Endothelial cell of umbilical vein (primary cell): Measurements from ENCODE around the gene IGF2R. TPM values are rescaled to one million over a fixed set of nuclear protein-coding genes. Genes with fewer than 3 reads are reported as not detected.

Experiments
- BruUV-seq: library from RNA; stranded (reverse); fragments of 400-500 nt; replicated peaks from 2 replicates; lab custom pipeline; 2021; lab: Mats Ljungman, UMichigan
- CTCF ChIA-PET: fragments of 300-600, 350-600 bp; sonication (Branson Sonifier 250); formaldehyde crosslinking; loops from one replicate; lab custom pipeline; 2021; ENCODE audit warnings: antibody characterized with exemption, inconsistent platforms; lab: Charles Lee
- POLR2A ChIA-PET: fragments of 300-600, 350-600 bp; sonication (Branson Sonifier 250); formaldehyde crosslinking; loops from one replicate; lab custom pipeline; 2021; ENCODE audit warnings: antibody characterized with exemption, inconsistent platforms; lab: Charles Lee
- DNase-seq: peaks from one replicate; pipeline ENCODE4 v3.0.0-alpha.2; 2011; ENCODE audit warnings: low read depth, low spot score
- FAIRE-seq: peaks from 2 replicates; lab custom pipeline; 2011; peaks lifted over from hg19 to GRCh38; lab: Jason Lieb, UNC
- H2AFZ ChIP-seq: 2 replicates; pipeline ENCODE4 v1.6.0; 2012; ENCODE audit warnings: low read depth, low read length, control low read depth, inconsistent platforms
- H3K27ac ChIP-seq: 2 replicates; pipeline ENCODE4 v1.5.1; 2011; ENCODE audit warnings: low read depth, mild to moderate bottlenecking, control low read depth, low read length, moderate library complexity; ENCODE audit not compliant: insufficient read depth
- H3K27me3 ChIP-seq, 2 experiments: 2 replicates each; pipeline versions ENCODE4 v1.6.0 to v1.6.1; 2011; ENCODE audit warnings: low read length in 2 of 2, mixed read lengths in 1 of 2; ENCODE audit not compliant: control insufficient read depth in 2 of 2, insufficient read depth in 2 of 2
- H3K36me3 ChIP-seq, 2 experiments: 2 replicates in 1 of 2; 3 replicates in 1 of 2; pipeline ENCODE4 v1.5.1; 2011; ENCODE audit warnings: low read length in 2 of 2, mild to moderate bottlenecking in 1 of 2, moderate library complexity in 1 of 2; ENCODE audit not compliant: control insufficient read depth in 2 of 2, insufficient read depth in 2 of 2; ENCODE audit errors: extremely low read depth in 1 of 2
- H3K4me1 ChIP-seq: 3 replicates; pipeline ENCODE4 v1.5.1; 2011; ENCODE audit warnings: mild to moderate bottlenecking, low read length; ENCODE audit not compliant: control insufficient read depth, insufficient read depth; ENCODE audit errors: extremely low read depth
- H3K4me2 ChIP-seq: 2 replicates; pipeline ENCODE4 v1.6.1; 2011; ENCODE audit warnings: low read length, control low read depth, mixed read lengths; ENCODE audit not compliant: insufficient read depth
- H3K4me3 ChIP-seq, 3 experiments: fragments of 200-600 bp in 1 of 3; sonication (generic), shearing (Covaris generic) in 1 of 3; replicated peaks in 1 of 3; 2 replicates each; pipeline ENCODE4 v1.5.1; 2011 to 2016; ENCODE audit warnings: control low read depth in 3 of 3, low read length in 3 of 3, mild to moderate bottlenecking in 2 of 3, inconsistent platforms in 1 of 3, low read depth in 1 of 3, moderate library complexity in 1 of 3; ENCODE audit not compliant: insufficient read depth in 1 of 3
- H3K79me2 ChIP-seq: 2 replicates; pipeline ENCODE4 v1.6.0; 2012; ENCODE audit warnings: low read length, inconsistent platforms; ENCODE audit not compliant: control insufficient read depth, insufficient read depth
- H3K9ac ChIP-seq: replicated peaks from 2 replicates; pipeline ENCODE3; 2011; ENCODE audit warnings: low read length, control low read depth; ENCODE audit not compliant: insufficient read depth; ENCODE audit errors: extremely low read depth
- H3K9me1 ChIP-seq: replicated peaks from 3 replicates; pipeline ENCODE4 v1.6.0; 2011; ENCODE audit warnings: mild to moderate bottlenecking, low read length; ENCODE audit not compliant: control insufficient read depth, insufficient read depth; ENCODE audit errors: extremely low read depth
- H3K9me3 ChIP-seq: replicated peaks from 2 replicates; pipeline ENCODE4 v1.5.1; 2012; ENCODE audit warnings: low read length, inconsistent platforms; ENCODE audit not compliant: control insufficient read depth, insufficient read depth
- H4K20me1 ChIP-seq: replicated peaks from 2 replicates; pipeline ENCODE3; 2011; ENCODE audit warnings: mild to moderate bottlenecking, low read length; ENCODE audit not compliant: control insufficient read depth, insufficient read depth; ENCODE audit errors: extremely low read depth
- CTCF ChIP-seq, 2 donors: IDR thresholded peaks; 1 replicate in 1 of 2; 2 replicates in 1 of 2; pipeline ENCODE4 v1.5.1; 2011; ENCODE audit warnings: low read length in 2 of 2, mild to moderate bottlenecking in 2 of 2, moderate library complexity in 2 of 2, control low read depth in 1 of 2, inconsistent platforms in 1 of 2, low read depth in 1 of 2; ENCODE audit not compliant: insufficient read depth in 1 of 2; ENCODE audit errors: extremely low read depth in 1 of 2
- EZH2 ChIP-seq: IDR thresholded peaks from 2 replicates; pipeline ENCODE4 v1.6.1; 2012; ENCODE audit warnings: borderline replicate concordance, low read depth, mild to moderate bottlenecking, moderate library complexity, low read length, inconsistent platforms; ENCODE audit not compliant: severe bottlenecking
- FOS ChIP-seq: IDR thresholded peaks from 2 replicates; pipeline ENCODE4 v1.6.1; 2011; ENCODE audit warnings: mild to moderate bottlenecking, low read length, moderate library complexity, borderline replicate concordance; ENCODE audit not compliant: insufficient read depth
- GATA2 ChIP-seq: IDR thresholded peaks from 2 replicates; pipeline ENCODE4 v1.7.0; 2011; ENCODE audit warnings: low read depth, mild to moderate bottlenecking, moderate library complexity, mixed read lengths, low read length; ENCODE audit not compliant: insufficient read length, insufficient read depth
- JUN ChIP-seq: IDR thresholded peaks from 2 replicates; pipeline ENCODE4 v1.6.1; 2011; ENCODE audit warnings: borderline replicate concordance, low read depth; ENCODE audit not compliant: insufficient read length, insufficient read depth
- MAX ChIP-seq: IDR thresholded peaks from 2 replicates; pipeline ENCODE4 v1.6.1; 2011; ENCODE audit not compliant: insufficient read depth, insufficient read length
- MYC ChIP-seq: IDR thresholded peaks from one replicate; pipeline ENCODE4 v1.6.1; 2011; ENCODE audit warnings: mild to moderate bottlenecking, low read depth, low read length
- POLR2A ChIP-seq: IDR thresholded peaks from 2 replicates; pipeline ENCODE4 v1.6.1; 2012; ENCODE audit warnings: low read depth, mild to moderate bottlenecking, control low read depth, low read length
- dilution Hi-C: fragments of 300-500 bp; cut with MboI; formaldehyde crosslinking; loops from one replicate; pipeline ENCODE4 v1.15.0; 2019; ENCODE audit warnings: low sequenced_read_pairs; ENCODE audit not compliant: extremely low pct_ligation_motif_present
- intact Hi-C: fragments of 100-400 bp; cut with micrococcal nuclease; formaldehyde crosslinking; loops from one replicate; pipeline ENCODE4 v1.10.0; 2022
- polyA plus RNA-seq, 4 experiments: library from polyadenylated mRNA; depleted of rRNA in 3 of 4; stranded (reverse) in 3 of 4; unstranded in 1 of 4; fragments of >200 nt; gene quantifications; 2 replicates each; pipeline versions ENCODE4 v1.2.1 to v1.2.3, GENCODE V29; 2011 to 2012; ENCODE audit warnings: missing spikeins in 1 of 4
- total RNA-seq: library from RNA; stranded (reverse); gene quantifications from 2 replicates; pipeline ENCODE4 v1.2.3, GENCODE V29; 2021

IGF2R gene
- total and polyA plus RNA-seq, 2 donors (not counting 3 experiments of a cell fraction or from before 2014, with no cell fraction given), result 16.3 to 60.2 TPM

GRCh38 chr6:159985296-159985945 is 16.5 kb downstream of the IGF2R start:
- POLR2A ChIA-PET, result no interaction called here
- intact Hi-C loops, result no loop called here
- dilution Hi-C loops, result no loop called here
- Histone ChIP-seq H3K4me1 (peaks cover 27% of the 10 kb centered on the region), H3K9me3 (no peaks in the 10 kb centered on the region), H4K20me1 (peaks cover 11% of the 10 kb centered on the region), H3K79me2 (no peaks in the 10 kb centered on the region), H3K36me3 (no peaks in the 10 kb centered on the region), H3K27me3 (peaks cover 14 to 17% of the 10 kb centered on the region in 2 experiments), H3K4me3 (no peak overlapping the region), H2AFZ (no peak overlapping the region), H3K4me2 (no peak overlapping the region), H3K9me1 (no peaks in the 10 kb centered on the region), H3K27ac (no peak overlapping the region), H3K9ac (no peak overlapping the region)
- TF ChIP-seq POLR2A (no peak), GATA2 (no peak), MAX (no peak), MYC (no peak), EZH2 (no peak), CTCF (IDR thresholded peaks at IDR 0.05; ENCODE audit: extremely low read depth in 1 of 2, insufficient read depth in 1 of 2, low read depth in 1 of 2, low read length in 2 of 2) (no peak), FOS (no peak), JUN (no peak)
- no peak for FAIRE-seq
- DNase-seq, result no peak
- CTCF ChIA-PET, result no interaction called here
- BruUV-seq, result no TSS peak
